CD4-positive, alpha-beta T cell treated with Interleukin-17A for 1 hour (primary cell): ENCODE measurements around the gene REEP6.

Experiments
- DNase-seq: peaks from one replicate; pipeline ENCODE4 v3.0.0-alpha.2; 2020

REEP6 gene

GRCh38 chr19:1491114-1491848 is at the start of gene REEP6:
Gene REEP6, plus strand, starts transcription at chr19:1491181. Its CDS starts 89 bp downstream, at chr19:1491270.
- DNase-seq = no peak

- DNase-seq = no peak
Observed at GRCh38 chr19:1441677-1442438, 49.1 kb upstream of the REEP6 start.

GRCh38 chr19:1445185-1445931 is 45.6 kb upstream of the REEP6 start:
- peak; percentile 79 for DNase-seq

GRCh38 chr19:1445932-1446712 is 44.9 kb upstream of the REEP6 start:
- no peak for DNase-seq

GRCh38 chr19:1446713-1447481 is 44.1 kb upstream of the REEP6 start:
- no peak for DNase-seq

GRCh38 chr19:1447504-1447903 is 43.5 kb upstream of the REEP6 start:
- DNase-seq = no peak

- DNase-seq = no peak
Observed at GRCh38 chr19:1447944-1448343, 43.0 kb upstream of the REEP6 start.

- peak; percentile 31 for DNase-seq
Observed at GRCh38 chr19:1449467-1450442, 41.2 kb upstream of the REEP6 start, which contains the start of gene APC2. Gene APC2, plus strand, starts transcription at chr19:1450121. Its CDS starts 2,881 bp downstream, at chr19:1453002.

- DNase-seq = no peak
Observed at GRCh38 chr19:1450735-1451731, 39.9 kb upstream of the REEP6 start.

GRCh38 chr19:1451916-1452801 is 38.8 kb upstream of the REEP6 start:
- no peak for DNase-seq

- no peak for DNase-seq
Observed at GRCh38 chr19:1452802-1453524, 38.0 kb upstream of the REEP6 start.

GRCh38 chr19:1453525-1454364 is 37.2 kb upstream of the REEP6 start:
- no peak for DNase-seq

GRCh38 chr19:1455002-1455335 is 36.0 kb upstream of the REEP6 start:
- no peak for DNase-seq

- DNase-seq = peak; percentile 69
Observed at GRCh38 chr19:1455336-1456120, 35.5 kb upstream of the REEP6 start.

GRCh38 chr19:1456121-1456900 is 34.7 kb upstream of the REEP6 start:
- no peak for DNase-seq
